Femur (tissue), 1 donor: ENCODE measurements around the gene SEMA6A.

ENCODE experiments used
- DNase-seq: peaks from one replicate; pipeline ENCODE4 v3.0.0-alpha.2; 2017

Gene SEMA6A

GRCh38 chr5:116574367-116575325 lies at the start of gene SEMA6A:
Gene SEMA6A (minus strand): TSS chr5:116574823. CDS start chr5:116504944, 69,879 bp downstream.
- DNase-seq: peak; percentile 96

- no peak for DNase-seq
Observed at GRCh38 chr5:116622375-116623050, 47.9 kb upstream of the SEMA6A start.

GRCh38 chr5:116621599-116621998 lies 47.0 kb upstream of the SEMA6A start:
- DNase-seq: no peak

GRCh38 chr5:116616876-116617275 lies 42.3 kb upstream of the SEMA6A start:
- DNase-seq: no peak

GRCh38 chr5:116614603-116614920 lies 39.9 kb upstream of the SEMA6A start:
- no peak for DNase-seq

GRCh38 chr5:116613445-116613844 lies 38.8 kb upstream of the SEMA6A start:
- DNase-seq: no peak

GRCh38 chr5:116612431-116612830 lies 37.8 kb upstream of the SEMA6A start:
- DNase-seq: no peak

GRCh38 chr5:116605310-116606070 lies 30.9 kb upstream of the SEMA6A start:
- DNase-seq: peak; percentile 67

- no peak for DNase-seq
Observed at GRCh38 chr5:116604805-116605204, 30.2 kb upstream of the SEMA6A start.

- DNase-seq: no peak
Observed at GRCh38 chr5:116600876-116601275, 26.3 kb upstream of the SEMA6A start.

- DNase-seq: no peak
Observed at GRCh38 chr5:116598911-116599310, 24.3 kb upstream of the SEMA6A start.

- DNase-seq: no peak
Observed at GRCh38 chr5:116595498-116595897, 20.9 kb upstream of the SEMA6A start.

GRCh38 chr5:116593340-116593739 lies 18.7 kb upstream of the SEMA6A start:
- DNase-seq: no peak

- no peak for DNase-seq
Observed at GRCh38 chr5:116585227-116585626, 10.6 kb upstream of the SEMA6A start.

- DNase-seq: no peak
Observed at GRCh38 chr5:116583862-116584222, 9.2 kb upstream of the SEMA6A start.

GRCh38 chr5:116583085-116583861 lies 8.7 kb upstream of the SEMA6A start:
- no peak for DNase-seq

GRCh38 chr5:116581910-116582309 lies 7.3 kb upstream of the SEMA6A start:
- DNase-seq: no peak

GRCh38 chr5:116579144-116579543 lies 4.5 kb upstream of the SEMA6A start:
- DNase-seq: no peak

GRCh38 chr5:116578676-116579075 lies 4.1 kb upstream of the SEMA6A start:
- DNase-seq: no peak

GRCh38 chr5:116577064-116577788 lies 2.6 kb upstream of the SEMA6A start:
- no peak for DNase-seq

- peak; percentile 89 for DNase-seq
Observed at GRCh38 chr5:116576053-116576713, 1.6 kb upstream of the SEMA6A start.
